ENCODE results near the gene PAX5.

Gene PAX5

GRCh38 chr9:36950389-36950788, 83.7 kb downstream of the PAX5 start:
- H3K27ac ChIP-seq (ENCODE audit: low read depth, low read length): no peak overlapping the region
- no peaks in the 10 kb centered on the region for H3K4me1 ChIP-seq (ENCODE audit: control insufficient read depth, insufficient read depth, low read length)
- no peak overlapping the region for H3K9ac ChIP-seq (ENCODE audit: low read length)
- no peaks in the 10 kb centered on the region for H3K36me3 ChIP-seq (ENCODE audit: control insufficient read depth, insufficient read depth, low read length)
- no peaks in the 10 kb centered on the region for H3K27me3 ChIP-seq (ENCODE audit: control insufficient read depth, insufficient read depth, low read length)
- no peak overlapping the region for H3K4me3 ChIP-seq (ENCODE audit: low read length)

DNA sequence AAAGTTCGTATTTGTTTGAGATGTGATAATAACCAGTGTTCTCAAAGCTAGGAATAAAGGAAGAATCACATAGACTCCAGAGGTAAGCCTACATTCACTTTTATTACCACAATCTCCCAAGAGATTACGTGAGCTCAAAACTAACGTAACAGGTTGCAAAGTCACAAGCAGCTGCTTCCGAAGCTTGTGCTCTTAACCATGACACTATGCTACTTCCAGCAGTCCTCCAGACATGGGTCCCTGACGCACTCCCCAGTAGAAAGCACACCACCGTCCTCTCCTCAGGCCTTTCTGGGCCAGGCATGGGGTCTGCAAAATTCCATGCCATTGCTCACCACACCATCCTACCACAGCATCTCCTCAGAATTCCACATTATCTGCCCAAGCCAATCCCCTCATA, 84.6 kb downstream of the PAX5 start:
- no peak overlapping the region for H3K9ac ChIP-seq (ENCODE audit: low read length)
- H3K4me1 ChIP-seq (ENCODE audit: control insufficient read depth, insufficient read depth, low read length): no peaks in the 10 kb centered on the region
- no peaks in the 10 kb centered on the region for H3K27me3 ChIP-seq (ENCODE audit: control insufficient read depth, insufficient read depth, low read length)
- H3K27ac ChIP-seq (ENCODE audit: low read depth, low read length): no peak overlapping the region
- no peaks in the 10 kb centered on the region for H3K36me3 ChIP-seq (ENCODE audit: control insufficient read depth, insufficient read depth, low read length)
- H3K4me3 ChIP-seq (ENCODE audit: low read length): no peak overlapping the region

- H3K4me3 ChIP-seq (ENCODE audit: low read length): no peak overlapping the region
- no peak overlapping the region for H3K9ac ChIP-seq (ENCODE audit: low read length)
- H3K27me3 ChIP-seq (ENCODE audit: control insufficient read depth, insufficient read depth, low read length): no peaks in the 10 kb centered on the region
- no peaks in the 10 kb centered on the region for H3K36me3 ChIP-seq (ENCODE audit: control insufficient read depth, insufficient read depth, low read length)
- H3K27ac ChIP-seq (ENCODE audit: low read depth, low read length): no peak overlapping the region
- H3K4me1 ChIP-seq (ENCODE audit: control insufficient read depth, insufficient read depth, low read length): no peaks in the 10 kb centered on the region
Measured at GRCh38 chr9:36948051-36948450, 86.0 kb downstream of the PAX5 start.

- Histone ChIP-seq H3K27me3 (ENCODE audit: control insufficient read depth, insufficient read depth, low read length) (no peaks in the 10 kb centered on the region), H3K36me3 (ENCODE audit: control insufficient read depth, insufficient read depth, low read length) (no peaks in the 10 kb centered on the region), H3K9ac (ENCODE audit: low read length) (no peak overlapping the region), H3K4me3 (ENCODE audit: low read length) (no peak overlapping the region), H3K4me1 (ENCODE audit: control insufficient read depth, insufficient read depth, low read length) (no peaks in the 10 kb centered on the region), H3K27ac (ENCODE audit: low read depth, low read length) (no peak overlapping the region)
Measured at GRCh38 chr9:36946653-36947052, 87.4 kb downstream of the PAX5 start.

GRCh38 chr9:36945999-36946398, 88.1 kb downstream of the PAX5 start:
- Histone ChIP-seq H3K9ac (ENCODE audit: low read length) (no peak overlapping the region), H3K27me3 (ENCODE audit: control insufficient read depth, insufficient read depth, low read length) (no peaks in the 10 kb centered on the region), H3K4me3 (ENCODE audit: low read length) (no peak overlapping the region), H3K36me3 (ENCODE audit: control insufficient read depth, insufficient read depth, low read length) (no peaks in the 10 kb centered on the region), H3K27ac (ENCODE audit: low read depth, low read length) (no peak overlapping the region), H3K4me1 (ENCODE audit: control insufficient read depth, insufficient read depth, low read length) (no peaks in the 10 kb centered on the region)

DNA sequence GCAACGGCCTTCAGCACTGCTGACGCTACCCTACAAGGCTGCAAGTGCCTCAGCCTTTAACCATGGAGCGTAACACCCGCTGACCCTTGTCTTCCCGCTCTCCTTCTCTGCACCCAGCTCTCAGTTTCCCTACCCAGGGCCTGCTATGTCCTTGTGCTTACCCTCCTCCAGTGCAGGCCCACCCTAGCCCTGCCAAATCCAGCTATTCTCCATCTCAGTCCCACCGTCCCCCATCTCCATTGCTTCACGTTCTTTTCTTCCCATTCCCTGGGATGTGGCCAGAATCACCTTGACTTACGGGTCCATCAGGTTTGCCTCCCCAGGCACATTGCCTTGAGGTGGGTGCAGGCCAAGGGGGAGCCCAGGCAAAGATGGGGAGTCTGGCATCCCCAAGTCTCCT, 91.2 kb downstream of the PAX5 start:
- H3K4me3 ChIP-seq (ENCODE audit: low read length): no peak overlapping the region
- H3K27ac ChIP-seq (ENCODE audit: low read depth, low read length): no peak overlapping the region
- no peaks in the 10 kb centered on the region for H3K36me3 ChIP-seq (ENCODE audit: control insufficient read depth, insufficient read depth, low read length)
- no peak overlapping the region for H3K9ac ChIP-seq (ENCODE audit: low read length)
- H3K27me3 ChIP-seq (ENCODE audit: control insufficient read depth, insufficient read depth, low read length): no peaks in the 10 kb centered on the region
- no peaks in the 10 kb centered on the region for H3K4me1 ChIP-seq (ENCODE audit: control insufficient read depth, insufficient read depth, low read length)

GRCh38 chr9:36941441-36941840, 92.6 kb downstream of the PAX5 start:
- Histone ChIP-seq H3K9ac (ENCODE audit: low read length) (no peak overlapping the region), H3K4me1 (ENCODE audit: control insufficient read depth, insufficient read depth, low read length) (no peaks in the 10 kb centered on the region), H3K27ac (ENCODE audit: low read depth, low read length) (no peak overlapping the region), H3K27me3 (ENCODE audit: control insufficient read depth, insufficient read depth, low read length) (no peaks in the 10 kb centered on the region), H3K4me3 (ENCODE audit: low read length) (no peak overlapping the region), H3K36me3 (ENCODE audit: control insufficient read depth, insufficient read depth, low read length) (no peaks in the 10 kb centered on the region)

GRCh38 chr9:36940881-36941280, 93.2 kb downstream of the PAX5 start:
- Histone ChIP-seq H3K27me3 (ENCODE audit: control insufficient read depth, insufficient read depth, low read length) (no peaks in the 10 kb centered on the region), H3K9ac (ENCODE audit: low read length) (no peak overlapping the region), H3K27ac (ENCODE audit: low read depth, low read length) (no peak overlapping the region), H3K4me1 (ENCODE audit: control insufficient read depth, insufficient read depth, low read length) (no peaks in the 10 kb centered on the region), H3K4me3 (ENCODE audit: low read length) (no peak overlapping the region), H3K36me3 (ENCODE audit: control insufficient read depth, insufficient read depth, low read length) (no peaks in the 10 kb centered on the region)

- Histone ChIP-seq H3K27ac (ENCODE audit: low read depth, low read length) (no peak overlapping the region), H3K4me3 (ENCODE audit: low read length) (no peak overlapping the region), H3K27me3 (ENCODE audit: control insufficient read depth, insufficient read depth, low read length) (no peaks in the 10 kb centered on the region), H3K9ac (ENCODE audit: low read length) (no peak overlapping the region), H3K36me3 (ENCODE audit: control insufficient read depth, insufficient read depth, low read length) (no peaks in the 10 kb centered on the region), H3K4me1 (ENCODE audit: control insufficient read depth, insufficient read depth, low read length) (no peaks in the 10 kb centered on the region)
Measured at GRCh38 chr9:36940500-36940853, 93.6 kb downstream of the PAX5 start.

- Histone ChIP-seq H3K4me3 (ENCODE audit: low read length) (no peak overlapping the region), H3K9ac (ENCODE audit: low read length) (no peak overlapping the region), H3K36me3 (ENCODE audit: control insufficient read depth, insufficient read depth, low read length) (no peaks in the 10 kb centered on the region), H3K27ac (ENCODE audit: low read depth, low read length) (no peak overlapping the region), H3K4me1 (ENCODE audit: control insufficient read depth, insufficient read depth, low read length) (no peaks in the 10 kb centered on the region), H3K27me3 (ENCODE audit: control insufficient read depth, insufficient read depth, low read length) (no peaks in the 10 kb centered on the region)
Measured at GRCh38 chr9:36939655-36940499, 94.2 kb downstream of the PAX5 start.

GRCh38 chr9:36939214-36939613, 94.9 kb downstream of the PAX5 start:
- Histone ChIP-seq H3K36me3 (ENCODE audit: control insufficient read depth, insufficient read depth, low read length) (no peaks in the 10 kb centered on the region), H3K27ac (ENCODE audit: low read depth, low read length) (no peak overlapping the region), H3K9ac (ENCODE audit: low read length) (no peak overlapping the region), H3K4me1 (ENCODE audit: control insufficient read depth, insufficient read depth, low read length) (no peaks in the 10 kb centered on the region), H3K27me3 (ENCODE audit: control insufficient read depth, insufficient read depth, low read length) (no peaks in the 10 kb centered on the region), H3K4me3 (ENCODE audit: low read length) (no peak overlapping the region)

- Histone ChIP-seq H3K27me3 (ENCODE audit: control insufficient read depth, insufficient read depth, low read length) (no peaks in the 10 kb centered on the region), H3K4me3 (ENCODE audit: low read length) (no peak overlapping the region)
Measured at GRCh38 chr9:36938617-36939016, 95.5 kb downstream of the PAX5 start.

DNA sequence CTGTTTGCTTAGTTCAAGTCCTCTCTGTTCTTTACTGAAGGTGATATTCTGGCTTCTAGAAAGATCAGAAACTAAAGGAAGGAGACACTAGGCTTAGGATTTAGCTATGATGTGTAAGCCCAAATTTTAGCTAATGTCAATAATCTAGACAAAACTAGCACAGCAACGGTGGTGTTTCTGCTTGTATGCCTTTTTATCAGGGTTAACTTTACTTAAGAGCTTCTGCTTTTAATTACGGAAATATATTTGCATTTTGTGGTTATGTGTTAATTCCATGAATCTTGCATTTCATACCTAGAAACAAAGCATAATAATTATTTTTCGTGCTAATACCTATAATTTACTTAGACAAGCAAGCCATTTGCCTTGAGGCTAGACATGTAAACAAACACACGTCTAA, 96.1 kb downstream of the PAX5 start:
- Histone ChIP-seq H3K9ac (ENCODE audit: low read length) (no peak overlapping the region), H3K4me1 (ENCODE audit: control insufficient read depth, insufficient read depth, low read length) (no peaks in the 10 kb centered on the region), H3K4me3 (ENCODE audit: low read length) (no peak overlapping the region), H3K36me3 (ENCODE audit: control insufficient read depth, insufficient read depth, low read length) (no peaks in the 10 kb centered on the region), H3K27me3 (ENCODE audit: control insufficient read depth, insufficient read depth, low read length) (no peaks in the 10 kb centered on the region), H3K27ac (ENCODE audit: low read depth, low read length) (no peak overlapping the region)

More at GRCh38 chr9:36938617-36939016, 95.5 kb downstream of the PAX5 start:
- no peaks in the 10 kb centered on the region for H3K36me3 ChIP-seq (ENCODE audit: control insufficient read depth, insufficient read depth, low read length)
- no peaks in the 10 kb centered on the region for H3K4me1 ChIP-seq (ENCODE audit: control insufficient read depth, insufficient read depth, low read length)
- H3K9ac ChIP-seq (ENCODE audit: low read length): no peak overlapping the region
- no peak overlapping the region for H3K27ac ChIP-seq (ENCODE audit: low read depth, low read length)

Data from rectal smooth muscle tissue (tissue), 1 donor.